Putamen (tissue), 1 donor: ENCODE results near the gene SCAPER.
A peak's percentile ranks its signal among the peaks of the same experiment; 100 is the strongest.
"Not testable (repeated sequence)": the region's sequence is repeated elsewhere in the genome, so short reads cannot be mapped to it uniquely, and the experiment has no call there.

Source experiments
- DNase-seq: peaks from one replicate; pipeline ENCODE4 v3.0.0-alpha.2; 2016; ENCODE audit warnings: low spot score

SCAPER gene

GRCh38 chr15:76904461-76905012 is 603 bp downstream of the SCAPER start:
- peak; percentile 37 for DNase-seq

GRCh38 chr15:76903251-76903681 is 1.9 kb downstream of the SCAPER start:
- DNase-seq = peak; percentile 23

DNA sequence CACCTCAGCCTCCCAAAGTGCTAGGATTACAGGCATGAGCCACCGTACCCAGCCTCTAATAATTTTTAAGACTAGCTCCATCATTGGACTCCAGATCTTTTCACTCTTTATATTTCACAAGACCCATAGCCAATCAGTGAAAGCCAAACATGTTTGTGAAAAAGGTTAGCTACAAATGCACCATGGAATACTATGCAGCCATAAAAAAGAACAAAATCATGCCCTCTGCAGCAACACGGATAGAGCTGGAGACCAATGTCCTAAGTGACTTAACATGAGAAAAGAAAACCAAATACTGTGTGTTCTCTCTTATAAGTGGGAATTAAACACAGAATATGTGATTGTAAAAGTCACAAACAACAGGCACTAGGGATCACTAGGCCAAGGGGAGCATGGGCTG is 3.2 kb downstream of the SCAPER start:
- DNase-seq = no peak

- not testable (repeated sequence) for DNase-seq
Measured at GRCh38 chr15:76899931-76900310, 5.2 kb downstream of the SCAPER start.

DNA sequence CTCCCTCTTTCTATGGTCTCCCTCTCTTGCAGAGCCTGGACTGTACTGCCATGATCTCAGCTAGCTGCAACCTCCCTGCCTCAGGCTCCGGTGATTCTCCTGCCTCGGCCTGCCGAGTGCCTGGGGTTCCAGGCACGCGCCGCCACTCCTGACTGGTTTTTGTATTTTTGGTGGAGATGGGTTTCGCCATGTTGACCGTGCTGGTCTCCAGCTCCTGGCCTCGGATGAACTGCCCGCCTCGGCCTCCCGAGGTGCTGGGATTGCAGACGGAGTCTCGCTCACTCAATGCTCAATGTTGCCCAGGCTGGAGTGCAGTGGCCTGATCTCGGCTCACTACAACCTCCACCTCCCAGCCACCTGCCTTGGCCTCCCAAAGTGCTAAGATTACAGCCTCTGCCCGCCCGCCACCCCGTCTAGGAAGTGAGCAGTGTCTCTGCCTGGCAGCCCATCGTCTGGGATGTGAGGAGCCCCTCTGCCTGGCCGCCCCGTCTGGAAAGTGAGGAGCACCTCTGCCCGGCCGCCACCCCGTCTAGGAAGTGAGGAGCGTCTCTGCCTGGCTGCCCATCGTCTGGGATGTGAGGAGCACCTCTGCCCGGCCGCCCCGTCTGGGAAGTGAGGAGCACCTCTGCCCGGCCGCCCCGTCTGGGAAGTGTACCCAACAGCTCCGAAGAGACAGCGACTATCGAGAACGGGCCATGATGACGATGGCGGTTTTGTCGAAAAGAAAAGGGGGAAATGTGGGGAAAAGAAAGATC is 5.8 kb downstream of the SCAPER start:
- not testable (repeated sequence) for DNase-seq

DNA sequence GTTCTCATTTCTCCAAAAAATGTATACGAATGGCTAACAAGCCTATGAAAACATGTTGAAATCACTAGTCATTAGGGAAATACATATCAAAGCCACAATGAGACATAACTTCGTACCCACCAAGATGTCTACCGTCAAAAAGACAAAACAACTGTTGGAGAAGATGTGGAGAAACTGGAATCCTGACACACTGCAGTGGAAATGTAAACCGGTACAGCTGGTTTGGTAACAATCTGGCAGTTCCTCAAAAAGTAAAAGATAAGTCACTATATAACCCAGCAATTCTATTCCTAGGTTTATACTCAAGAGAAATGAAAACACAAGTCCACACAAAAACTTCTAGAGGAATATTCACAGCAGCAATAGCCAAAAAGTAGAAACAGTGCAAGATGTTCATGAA is 7.0 kb downstream of the SCAPER start:
- DNase-seq = no peak

- no peak for DNase-seq
Measured at GRCh38 chr15:76894174-76894573, 11.0 kb downstream of the SCAPER start.

DNA sequence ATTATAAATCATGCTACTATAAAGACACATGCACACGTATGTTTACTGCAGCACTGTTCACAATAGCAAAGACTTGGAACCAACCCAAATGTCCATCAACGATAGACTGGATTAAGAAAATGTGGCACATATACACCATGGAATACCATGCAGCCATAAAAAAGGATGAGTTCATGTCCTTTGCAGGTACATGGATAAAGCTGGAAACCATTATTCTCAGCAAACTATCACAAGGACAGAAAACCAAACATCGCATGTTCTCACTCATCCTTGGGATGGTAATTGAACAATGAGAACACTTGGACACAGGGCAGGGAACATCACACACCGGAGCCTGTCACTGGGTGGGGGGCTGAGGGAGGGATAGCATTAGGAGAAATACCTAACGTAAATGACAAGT is 12.3 kb downstream of the SCAPER start:
- DNase-seq = not testable (repeated sequence)

DNA sequence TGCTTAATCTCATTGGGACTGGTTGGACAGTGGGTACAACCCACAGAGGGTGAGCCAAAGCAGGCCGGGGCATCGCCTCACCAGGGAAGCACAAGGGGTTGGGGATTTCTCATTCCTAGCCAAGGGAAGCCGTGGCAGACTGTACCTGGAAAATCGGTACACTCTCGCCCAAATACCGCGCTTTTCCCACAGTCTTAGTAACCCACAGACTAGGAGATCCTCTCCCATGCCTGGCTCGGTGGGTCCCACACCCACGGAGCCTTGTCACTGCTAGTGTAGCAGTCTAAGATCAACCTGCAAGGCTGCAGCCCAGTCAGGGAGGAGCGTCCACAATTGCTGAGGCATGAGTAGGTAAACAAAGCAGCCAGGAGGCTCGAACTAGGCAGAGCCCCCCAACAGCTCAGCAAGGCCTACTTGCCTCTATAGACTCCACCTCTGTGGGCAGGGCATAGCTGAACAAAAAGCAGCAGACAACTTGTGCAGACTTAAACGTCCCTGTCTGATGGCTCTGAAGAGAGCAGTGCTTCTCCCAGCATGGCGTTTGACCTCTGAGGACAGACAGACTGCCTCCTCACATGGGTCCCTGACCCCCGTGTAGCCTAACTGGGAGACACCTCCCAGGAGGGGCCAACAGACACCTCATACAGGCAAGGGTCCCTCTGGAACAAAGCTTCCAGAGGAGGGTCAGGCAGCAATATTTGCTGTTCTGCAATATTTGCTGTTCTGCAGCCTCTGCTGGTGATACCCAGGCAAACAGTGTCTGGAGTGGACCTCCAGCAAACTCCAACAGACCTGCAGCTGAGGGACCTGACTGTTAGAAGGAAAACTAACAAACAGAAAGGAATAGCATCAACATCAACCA is 17.6 kb downstream of the SCAPER start:
- DNase-seq = not testable (repeated sequence)

- DNase-seq = no peak
Measured at GRCh38 chr15:76885212-76885611, 19.9 kb downstream of the SCAPER start.

DNA sequence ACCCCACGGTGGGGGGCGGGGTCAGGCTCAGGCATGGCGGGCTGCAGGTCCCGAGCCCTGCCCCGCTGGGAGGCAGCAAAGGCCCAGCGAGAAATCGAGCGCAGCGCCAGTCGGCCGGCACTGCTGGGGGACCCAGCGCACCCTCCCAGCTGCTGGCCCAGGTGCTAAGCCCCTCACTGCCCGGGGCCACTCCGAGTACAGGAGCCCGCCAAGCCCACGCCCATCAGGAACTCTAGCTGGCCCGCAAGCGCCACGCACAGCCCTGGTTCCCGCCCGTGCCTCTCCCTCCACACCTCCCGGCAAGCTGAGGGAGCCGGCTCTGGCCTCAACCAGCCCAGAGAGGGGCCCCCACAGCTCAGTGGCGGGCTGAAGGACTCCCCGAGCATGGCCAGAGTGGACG is 29.2 kb downstream of the SCAPER start:
- no peak for DNase-seq

- DNase-seq = not testable (repeated sequence)
Measured at GRCh38 chr15:76873066-76873465, 32.1 kb downstream of the SCAPER start.

GRCh38 chr15:76871930-76872329 is 33.2 kb downstream of the SCAPER start:
- DNase-seq = no peak

DNA sequence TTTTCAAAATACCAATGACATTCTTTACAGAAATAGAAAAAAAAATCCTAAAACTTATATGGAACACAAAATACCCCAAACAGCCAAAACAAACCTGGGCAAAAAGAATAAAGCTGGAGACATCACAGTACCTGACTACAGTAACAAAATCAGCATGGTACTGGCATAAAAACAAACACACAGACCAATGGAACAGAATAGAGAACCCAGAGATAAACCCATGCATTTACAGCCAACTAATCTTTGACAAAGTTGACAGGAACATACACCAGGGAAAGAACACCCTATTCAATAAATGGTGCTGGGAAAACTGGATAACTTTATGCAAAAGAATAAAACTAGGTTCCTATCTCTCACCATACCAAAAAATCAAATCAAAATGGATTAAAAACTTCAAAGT is 36.4 kb downstream of the SCAPER start:
- DNase-seq = no peak

DNA sequence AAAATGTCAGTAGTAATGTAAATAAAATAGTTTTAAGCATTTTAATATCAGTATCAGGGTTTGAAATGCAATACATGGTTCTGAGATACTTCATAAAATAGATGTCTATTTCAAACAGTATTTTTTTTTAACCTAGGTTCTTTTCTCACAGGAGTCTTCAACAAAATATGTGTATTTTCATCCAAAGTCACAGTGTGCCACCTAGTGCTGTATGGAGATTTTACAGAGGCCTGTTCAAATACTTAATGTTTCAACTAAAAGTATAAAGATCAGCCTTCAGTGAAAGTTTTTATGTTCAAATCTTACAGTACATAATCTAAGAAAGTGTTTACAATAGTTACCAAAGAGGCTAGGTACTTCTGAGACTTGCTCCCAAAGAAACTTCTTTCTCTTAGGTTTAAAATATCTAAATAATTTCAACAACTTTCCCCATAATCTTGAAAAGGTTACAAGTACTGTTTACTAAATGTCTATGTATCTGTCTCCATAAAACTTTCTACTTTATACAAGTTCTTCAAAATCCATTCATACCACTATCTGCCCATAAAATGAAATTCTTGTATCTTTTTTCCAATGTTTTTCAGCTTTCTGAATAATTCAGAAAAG is 38.3 kb downstream of the SCAPER start:
- peak; percentile 17 for DNase-seq

GRCh38 chr15:76866008-76866407 is 39.1 kb downstream of the SCAPER start:
- DNase-seq = no peak

GRCh38 chr15:76865548-76865991 is 39.6 kb downstream of the SCAPER start:
- DNase-seq = no peak

- no peak for DNase-seq
Measured at GRCh38 chr15:76864586-76864985, 40.6 kb downstream of the SCAPER start.

- DNase-seq = no peak
Measured at GRCh38 chr15:76863693-76864092, 41.4 kb downstream of the SCAPER start.

GRCh38 chr15:76863123-76863522 is 42.0 kb downstream of the SCAPER start:
- no peak for DNase-seq

- no peak for DNase-seq
Measured at GRCh38 chr15:76861815-76862397, 43.2 kb downstream of the SCAPER start.

- no peak for DNase-seq
Measured at GRCh38 chr15:76860201-76860600, 44.9 kb downstream of the SCAPER start.
